Measurements from ENCODE around the gene IL1RL2. TPM values are rescaled to one million over a fixed set of nuclear protein-coding genes. Genes with fewer than 3 reads are reported as not detected.

Gene IL1RL2
- total and polyA plus RNA-seq, 4 donors: 0.35 to 1.3 (median 0.82) TPM

GRCh38 chr2:102144128-102144527 lies 42.7 kb upstream of the IL1RL2 start:
- Histone ChIP-seq H3K4me3 (peak overlapping the region; percentile 67), H3K27ac (ENCODE audit: low read depth in 1 of 2, low read length in 1 of 2) (peak overlapping the region in 1 of 2 donors; percentile 95), H3K9ac (ENCODE audit: insufficient read depth in 1 of 2, low read length in 2 of 2) (peak overlapping the region in 1 of 2 donors; percentile 97), H3K4me1 (ENCODE audit: control insufficient read depth in 5 of 5, insufficient read depth in 5 of 5, low read length in 5 of 5) (peaks cover 2 to 56% (median 24%) of the 10 kb centered on the region in 5 donors), H3K9me3 (ENCODE audit: control insufficient read depth in 4 of 4, insufficient read depth in 3 of 4, low read length in 3 of 4) (peaks cover 0 to 26% (median 4%) of the 10 kb centered on the region in 4 donors), H3K27me3 (ENCODE audit: control insufficient read depth in 3 of 3, insufficient read depth in 3 of 3, low read length in 2 of 3) (no peaks in the 10 kb centered on the region), H3K36me3 (ENCODE audit: control insufficient read depth in 4 of 4, insufficient read depth in 4 of 4, low read length in 4 of 4) (peaks cover 7 to 36% (median 18%) of the 10 kb centered on the region in 4 donors)
- ATAC-seq (ENCODE audit: insufficient read depth, low FRiP score): no peak
- WGBS, 2 donors: 36 to 71% methylated on average over 4 of the region's 4 CpGs
- peak; percentile 49 to 88 (median 78) for DNase-seq
- no peak for TF ChIP-seq CTCF (IDR thresholded peaks at IDR 0.05; ENCODE audit: control extremely low read depth, extremely low read depth)

- Histone ChIP-seq H3K9me3 (ENCODE audit: control insufficient read depth in 4 of 4, insufficient read depth in 3 of 4, low read length in 3 of 4) (peaks cover 0 to 32% (median 4%) of the 10 kb centered on the region in 4 donors), H3K4me3 (no peak overlapping the region), H3K27me3 (ENCODE audit: control insufficient read depth in 3 of 3, insufficient read depth in 3 of 3, low read length in 2 of 3) (no peaks in the 10 kb centered on the region), H3K4me1 (ENCODE audit: control insufficient read depth in 5 of 5, insufficient read depth in 5 of 5, low read length in 5 of 5) (peaks cover 8 to 58% (median 31%) of the 10 kb centered on the region in 5 donors), H3K27ac (ENCODE audit: low read depth in 1 of 2, low read length in 1 of 2) (no peak overlapping the region), H3K36me3 (ENCODE audit: control insufficient read depth in 4 of 4, insufficient read depth in 4 of 4, low read length in 4 of 4) (peaks cover 7 to 43% (median 21%) of the 10 kb centered on the region in 4 donors), H3K9ac (ENCODE audit: insufficient read depth in 1 of 2, low read length in 2 of 2) (peak overlapping the region in 1 of 2 donors; percentile 97)
- ATAC-seq (ENCODE audit: insufficient read depth, low FRiP score) (no peak), DNase-seq (no peak)
- whole genome bisulfite sequencing, 2 donors: 88 to 90% methylated on average over 4 of the region's 4 CpGs
- no peak for TF ChIP-seq CTCF (IDR thresholded peaks at IDR 0.05; ENCODE audit: control extremely low read depth, extremely low read depth)
Observed at GRCh38 chr2:102145107-102145506, 41.7 kb upstream of the IL1RL2 start.

- peaks cover 0 to 32% (median 4%) of the 10 kb centered on the region in 4 donors for H3K9me3 ChIP-seq (ENCODE audit: control insufficient read depth in 4 of 4, insufficient read depth in 3 of 4, low read length in 3 of 4)
- H3K27me3 ChIP-seq (ENCODE audit: control insufficient read depth in 3 of 3, insufficient read depth in 3 of 3, low read length in 2 of 3): no peaks in the 10 kb centered on the region
- DNase-seq: no peak
- ATAC-seq (ENCODE audit: insufficient read depth, low FRiP score): no peak
- H3K4me1 ChIP-seq (ENCODE audit: control insufficient read depth in 5 of 5, insufficient read depth in 5 of 5, low read length in 5 of 5): peaks cover 8 to 52% (median 30%) of the 10 kb centered on the region in 5 donors
- no peak for TF ChIP-seq CTCF (IDR thresholded peaks at IDR 0.05; ENCODE audit: control extremely low read depth, extremely low read depth)
- 93% methylated on average over 4 of the region's 4 CpGs for WGBS, 2 donors
- H3K27ac ChIP-seq (ENCODE audit: low read depth in 1 of 2, low read length in 1 of 2): no peak overlapping the region
- H3K9ac ChIP-seq (ENCODE audit: insufficient read depth in 1 of 2, low read length in 2 of 2): no peak overlapping the region
- no peak overlapping the region for H3K4me3 ChIP-seq
- peaks cover 7 to 43% (median 21%) of the 10 kb centered on the region in 4 donors for H3K36me3 ChIP-seq (ENCODE audit: control insufficient read depth in 4 of 4, insufficient read depth in 4 of 4, low read length in 4 of 4)
Observed at GRCh38 chr2:102145934-102146333, 40.9 kb upstream of the IL1RL2 start.

GRCh38 chr2:102147935-102148334 lies 38.9 kb upstream of the IL1RL2 start:
- Histone ChIP-seq H3K27ac (ENCODE audit: low read depth in 1 of 2, low read length in 1 of 2) (no peak overlapping the region), H3K4me1 (ENCODE audit: control insufficient read depth in 5 of 5, insufficient read depth in 5 of 5, low read length in 5 of 5) (peaks cover 6 to 46% (median 31%) of the 10 kb centered on the region in 5 donors), H3K9me3 (ENCODE audit: control insufficient read depth in 4 of 4, insufficient read depth in 3 of 4, low read length in 3 of 4) (peaks cover 0 to 30% (median 4%) of the 10 kb centered on the region in 4 donors), H3K4me3 (no peak overlapping the region), H3K27me3 (ENCODE audit: control insufficient read depth in 3 of 3, insufficient read depth in 3 of 3, low read length in 2 of 3) (no peaks in the 10 kb centered on the region), H3K9ac (ENCODE audit: insufficient read depth in 1 of 2, low read length in 2 of 2) (no peak overlapping the region), H3K36me3 (ENCODE audit: control insufficient read depth in 4 of 4, insufficient read depth in 4 of 4, low read length in 4 of 4) (peaks cover 7 to 41% (median 21%) of the 10 kb centered on the region in 4 donors)
- TF ChIP-seq CTCF (IDR thresholded peaks at IDR 0.05; ENCODE audit: control extremely low read depth, extremely low read depth): no peak
- no peak for DNase-seq
- ATAC-seq (ENCODE audit: insufficient read depth, low FRiP score): no peak
- 35 to 69% methylated on average over 3 of the region's 3 CpGs for WGBS, 2 donors
